GM12875 (cell line): ENCODE data around the gene PEAK1.
A peak's percentile ranks its signal among the peaks of the same experiment; 100 is the strongest.

Source experiments
- H3K4me3 ChIP-seq: one replicate; pipeline ENCODE4 v1.5.1; 2011; ENCODE audit warnings: low read depth, low read length, control low read depth
- TF ChIP-seq, protein P1 (sequence below): IDR thresholded peaks from 2 replicates; pipeline ENCODE4 v1.5.1; 2011; ENCODE audit warnings: low read depth, mild to moderate bottlenecking, control low read depth, inconsistent platforms, low read length, moderate library complexity, borderline replicate concordance; ENCODE audit not compliant: insufficient read depth

The PEAK1 gene

DNA sequence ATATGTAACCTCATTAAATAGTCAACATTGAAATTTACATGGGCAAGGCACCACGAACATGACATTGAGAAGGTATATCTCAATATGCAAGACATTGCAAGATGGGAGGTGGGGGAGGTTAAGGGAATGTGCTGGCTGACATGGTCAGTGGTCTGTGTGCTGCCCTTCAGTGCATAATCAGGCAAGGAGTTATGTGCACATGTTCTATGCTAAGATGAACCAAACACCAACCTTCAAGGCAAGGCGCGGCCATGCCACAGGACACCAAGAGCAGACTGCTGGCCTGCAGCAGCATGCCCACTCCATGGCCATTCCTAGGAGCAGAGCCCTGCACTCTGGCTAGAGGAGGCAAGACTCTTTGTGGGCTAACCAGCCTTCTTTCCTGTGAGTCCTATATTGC, 308.1 kb downstream of the PEAK1 start:
- TF ChIP-seq, protein P1, sequence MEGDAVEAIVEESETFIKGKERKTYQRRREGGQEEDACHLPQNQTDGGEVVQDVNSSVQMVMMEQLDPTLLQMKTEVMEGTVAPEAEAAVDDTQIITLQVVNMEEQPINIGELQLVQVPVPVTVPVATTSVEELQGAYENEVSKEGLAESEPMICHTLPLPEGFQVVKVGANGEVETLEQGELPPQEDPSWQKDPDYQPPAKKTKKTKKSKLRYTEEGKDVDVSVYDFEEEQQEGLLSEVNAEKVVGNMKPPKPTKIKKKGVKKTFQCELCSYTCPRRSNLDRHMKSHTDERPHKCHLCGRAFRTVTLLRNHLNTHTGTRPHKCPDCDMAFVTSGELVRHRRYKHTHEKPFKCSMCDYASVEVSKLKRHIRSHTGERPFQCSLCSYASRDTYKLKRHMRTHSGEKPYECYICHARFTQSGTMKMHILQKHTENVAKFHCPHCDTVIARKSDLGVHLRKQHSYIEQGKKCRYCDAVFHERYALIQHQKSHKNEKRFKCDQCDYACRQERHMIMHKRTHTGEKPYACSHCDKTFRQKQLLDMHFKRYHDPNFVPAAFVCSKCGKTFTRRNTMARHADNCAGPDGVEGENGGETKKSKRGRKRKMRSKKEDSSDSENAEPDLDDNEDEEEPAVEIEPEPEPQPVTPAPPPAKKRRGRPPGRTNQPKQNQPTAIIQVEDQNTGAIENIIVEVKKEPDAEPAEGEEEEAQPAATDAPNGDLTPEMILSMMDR = no peak
- H3K4me3 ChIP-seq = no peak overlapping the region

GRCh38 chr15:77107531-77108355, 312.2 kb downstream of the PEAK1 start:
- no peak overlapping the region for H3K4me3 ChIP-seq
- TF ChIP-seq, protein P1 = peak; percentile 74

DNA sequence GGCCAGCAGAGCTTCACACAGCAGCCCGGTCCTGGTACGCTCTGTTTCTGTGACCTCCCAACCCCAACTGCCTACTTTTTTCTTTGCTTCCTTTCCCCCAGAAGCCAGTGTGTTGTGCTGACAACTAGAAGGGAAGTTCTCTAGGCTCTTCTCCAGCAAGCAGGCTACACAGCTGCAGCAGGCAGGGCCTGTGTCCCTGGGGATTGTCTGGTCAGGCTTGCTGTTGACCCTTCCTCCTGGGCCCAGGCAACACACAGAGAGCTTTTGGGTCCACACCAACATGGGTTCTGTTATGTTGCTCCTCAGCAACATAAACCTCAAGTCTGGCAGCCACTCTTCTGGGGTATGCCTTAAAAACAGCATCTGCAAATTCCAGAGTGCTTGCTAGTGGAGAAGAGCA, 312.8 kb downstream of the PEAK1 start:
- TF ChIP-seq, protein P1 = no peak
- no peak overlapping the region for H3K4me3 ChIP-seq

DNA sequence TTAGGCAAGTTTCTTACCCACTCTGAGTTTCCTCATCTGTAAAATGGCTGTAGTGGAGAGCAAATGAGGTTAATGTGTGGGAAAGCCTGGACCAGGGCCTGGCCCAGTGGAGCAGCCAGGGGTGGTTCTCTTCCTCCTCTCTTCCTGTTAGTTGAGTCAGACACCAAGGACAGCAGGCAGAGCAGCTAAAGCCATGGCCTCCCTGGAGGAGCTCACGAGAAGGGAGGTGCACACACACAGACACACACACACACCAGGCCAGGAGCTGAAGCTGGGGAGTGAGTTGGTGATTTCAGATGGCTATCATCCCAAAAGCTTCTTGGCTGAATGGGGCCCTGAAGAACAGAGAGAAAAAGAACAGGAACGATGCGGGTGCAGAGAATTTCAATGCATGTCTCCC, 315.7 kb downstream of the PEAK1 start:
- TF ChIP-seq, protein P1 = no peak
- H3K4me3 ChIP-seq = no peak overlapping the region

GRCh38 chr15:77099741-77100463, 320.0 kb downstream of the PEAK1 start:
- TF ChIP-seq, protein P1 = no peak

DNA sequence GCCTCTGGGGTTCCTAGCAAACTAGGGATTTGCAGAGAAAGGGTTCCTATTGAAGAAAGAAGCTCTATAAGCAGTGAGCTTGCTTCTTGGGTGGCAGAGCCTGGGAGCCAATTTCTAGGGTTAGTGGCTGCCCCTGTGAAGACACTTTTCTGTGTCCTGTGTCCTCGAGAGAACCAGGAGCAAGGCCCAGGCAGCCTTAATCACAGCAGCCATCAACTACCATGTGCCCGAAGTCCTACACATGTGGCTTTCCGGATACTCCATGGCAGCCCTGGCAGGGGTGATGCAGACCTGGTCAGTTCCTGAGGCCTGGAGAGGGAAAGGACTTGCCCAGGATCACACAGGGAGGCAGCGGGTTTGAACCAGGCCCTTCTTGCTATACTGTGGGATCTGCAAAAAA, 321.3 kb downstream of the PEAK1 start:
- TF ChIP-seq, protein P1 = no peak
- no peak overlapping the region for H3K4me3 ChIP-seq

More at GRCh38 chr15:77099741-77100463, 320.0 kb downstream of the PEAK1 start:
- H3K4me3 ChIP-seq = no peak overlapping the region
